SK-N-SH (cell line): ENCODE measurements around the gene PEX13. TPM values are rescaled to one million over a fixed set of nuclear protein-coding genes. Genes with fewer than 3 reads are reported as not detected.

Experiments
- CTCF ChIA-PET: fragments of 300-600, 350-600 bp; formaldehyde crosslinking; extraction: SDS; loops from one replicate; lab custom pipeline; 2021; lab: Yijun Ruan, JAX
- POLR2A ChIA-PET: fragments of 350-600 bp; sonication (Branson Sonifier 250); formaldehyde crosslinking; extraction: SDS; loops from one replicate; lab custom pipeline; 2020; ENCODE audit warnings: antibody characterized with exemption, inconsistent platforms; lab: Yijun Ruan, JAX
- DNase-seq: peaks from one replicate; pipeline ENCODE4 v3.0.0; 2012
- H2AFZ ChIP-seq: fragments of 200-600 bp; sonication (generic); 2 replicates; pipeline ENCODE4 v1.8.1; 2016; ENCODE audit warnings: antibody characterized with exemption, mild to moderate bottlenecking, low read depth
- H3F3A ChIP-seq: fragments of 200-600 bp; sonication (generic); replicated peaks from 2 replicates; pipeline ENCODE3; 2016; ENCODE audit warnings: antibody characterized with exemption, mild to moderate bottlenecking; ENCODE audit not compliant: insufficient read depth
- H3K27ac ChIP-seq, 2 experiments: fragments of 200-500 bp in 1 of 2; fragments of 200-600 bp in 1 of 2; sonication (Bioruptor generic) in 1 of 2; sonication (generic), shearing (Covaris generic) in 1 of 2; 2 replicates each; pipeline versions ENCODE4 v1.5.1 to v1.6.1; 2014 to 2016; ENCODE audit warnings: low read depth in 2 of 2, inconsistent platforms in 1 of 2, low read length in 1 of 2, mild to moderate bottlenecking in 1 of 2, mixed read lengths in 1 of 2
- H3K27me3 ChIP-seq: fragments of 200-600 bp; sonication (generic), shearing (Covaris generic); 2 replicates; pipeline ENCODE4 v1.6.1; 2016; ENCODE audit warnings: mixed run types; ENCODE audit not compliant: insufficient read depth
- H3K36me3 ChIP-seq, 2 experiments: fragments of 200-500 bp in 1 of 2; fragments of 200-600 bp in 1 of 2; sonication (Bioruptor generic) in 1 of 2; sonication (generic) in 1 of 2; replicated peaks in 1 of 2; 2 replicates each; pipeline versions ENCODE3 to v1.5.1; 2014 to 2016; ENCODE audit warnings: low read length in 1 of 2, mild to moderate bottlenecking in 1 of 2; ENCODE audit not compliant: insufficient read depth in 2 of 2, control insufficient read depth in 1 of 2
- H3K4me1 ChIP-seq, 2 experiments: fragments of 200-500 bp in 1 of 2; fragments of 200-600 bp in 1 of 2; sonication (Bioruptor generic) in 1 of 2; sonication (generic), shearing (Covaris generic) in 1 of 2; 2 replicates each; pipeline versions ENCODE4 v1.5.1 to v1.6.1; 2014 to 2016; ENCODE audit warnings: low read depth in 1 of 2, low read length in 1 of 2, mixed run types in 1 of 2; ENCODE audit not compliant: insufficient read depth in 2 of 2, control insufficient read depth in 1 of 2
- H3K4me2 ChIP-seq: fragments of 200-600 bp; sonication (generic), shearing (Covaris generic); 2 replicates; pipeline ENCODE4 v1.6.1; 2017; ENCODE audit warnings: mixed run types
- H3K4me3 ChIP-seq, 2 experiments: fragments of 200-500 bp in 1 of 2; fragments of 200-600 bp in 1 of 2; sonication (Bioruptor generic) in 1 of 2; sonication (generic), shearing (Covaris generic) in 1 of 2; 2 replicates each; pipeline versions ENCODE4 v1.5.1 to v1.8.1; 2014 to 2016; ENCODE audit warnings: low read depth in 2 of 2, inconsistent platforms in 1 of 2, low read length in 1 of 2, mild to moderate bottlenecking in 1 of 2, mixed read lengths in 1 of 2, moderate library complexity in 1 of 2
- H3K79me2 ChIP-seq: fragments of 200-600 bp; sonication (generic); 2 replicates; pipeline ENCODE4 v1.8.1; 2017; ENCODE audit warnings: mild to moderate bottlenecking; ENCODE audit not compliant: insufficient read depth
- H3K9ac ChIP-seq: fragments of 200-600 bp; sonication (generic); 2 replicates; pipeline ENCODE4 v1.6.1; 2017; ENCODE audit warnings: mixed run types
- H3K9me2 ChIP-seq: fragments of 200-600 bp; sonication (generic); 2 replicates; pipeline ENCODE4 v1.6.1; 2017; ENCODE audit warnings: mixed run types
- H3K9me3 ChIP-seq: fragments of 200-600 bp; sonication (generic); 2 replicates; pipeline ENCODE4 v1.6.1; 2017; ENCODE audit warnings: mixed run types, mild to moderate bottlenecking, moderate library complexity
- H4K20me1 ChIP-seq: fragments of 200-600 bp; sonication (generic); 2 replicates; pipeline ENCODE4 v1.6.1; 2017; ENCODE audit warnings: mild to moderate bottlenecking, mixed run types; ENCODE audit not compliant: insufficient read depth
- CHD2 ChIP-seq: fragments of 150-350 bp; IDR thresholded peaks from 2 replicates; pipeline ENCODE4 v1.6.1; 2018; ENCODE audit warnings: low read length; ENCODE audit not compliant: partially characterized antibody
- CTCF ChIP-seq: fragments of 200-600 bp; sonication (generic); IDR thresholded peaks from 2 replicates; pipeline ENCODE4 v1.6.1; 2017; ENCODE audit warnings: antibody characterized with exemption, mild to moderate bottlenecking, moderate library complexity
- ELF1 ChIP-seq: IDR thresholded peaks from 2 replicates; pipeline ENCODE4 v1.4.0; 2012
- EZH2phosphoT487 ChIP-seq: fragments of 200-600 bp; sonication (generic); IDR thresholded peaks from 2 replicates; pipeline ENCODE4 v1.6.1; 2017; ENCODE audit warnings: low read depth, mixed run types, mild to moderate bottlenecking, antibody characterized with exemption, moderate library complexity, borderline replicate concordance
- FOSL2 ChIP-seq: IDR thresholded peaks from 2 replicates; pipeline ENCODE4 v1.4.0; 2012; ENCODE audit warnings: low read depth, mild to moderate bottlenecking, moderate library complexity, borderline replicate concordance
- FOXJ3 ChIP-seq: sonication (generic); formaldehyde crosslinking; IDR thresholded peaks from 2 replicates; pipeline ENCODE4 v1.5.1; 2020; ENCODE audit warnings: mild to moderate bottlenecking, missing genetic modification reagents
- FOXM1 ChIP-seq: IDR thresholded peaks from 2 replicates; pipeline ENCODE4 v1.4.0; 2012; ENCODE audit warnings: low read depth, mild to moderate bottlenecking
- GABPA ChIP-seq: IDR thresholded peaks from 2 replicates; pipeline ENCODE4 v1.4.0; 2012; ENCODE audit warnings: low read depth, mild to moderate bottlenecking
- GATA2 ChIP-seq: sonication (generic); formaldehyde crosslinking; IDR thresholded peaks from 2 replicates; pipeline ENCODE4 v1.5.0; 2020; ENCODE audit warnings: mild to moderate bottlenecking, missing genetic modification reagents
- IRF3 ChIP-seq: fragments of 150-350 bp; IDR thresholded peaks from 2 replicates; pipeline ENCODE4 v1.6.1; 2016; ENCODE audit warnings: mild to moderate bottlenecking, low read depth, low read length
- JUND ChIP-seq: IDR thresholded peaks from 2 replicates; pipeline ENCODE4 v1.4.0; 2012
- MAX ChIP-seq: IDR thresholded peaks from 2 replicates; pipeline ENCODE4 v1.4.0; 2012; ENCODE audit warnings: low read depth
- MEF2A ChIP-seq: IDR thresholded peaks from 2 replicates; pipeline ENCODE4 v1.4.0; 2012; ENCODE audit warnings: low read depth, borderline replicate concordance
- MXI1 ChIP-seq: IDR thresholded peaks from 2 replicates; pipeline ENCODE4 v1.6.1; 2012; ENCODE audit warnings: mild to moderate bottlenecking, low read depth, low read length, improper control_type of control experiment
- NFIC ChIP-seq: IDR thresholded peaks from 2 replicates; pipeline ENCODE4 v1.4.0; 2012; ENCODE audit warnings: borderline replicate concordance
- POLR2AphosphoS5 ChIP-seq: IDR thresholded peaks from 2 replicates; pipeline ENCODE4 v1.6.1; 2012; ENCODE audit warnings: low read depth, low read length
- REST ChIP-seq: IDR thresholded peaks from 2 replicates; pipeline ENCODE4 v1.6.1; 2012; ENCODE audit warnings: mild to moderate bottlenecking, low read depth, low read length, moderate library complexity
- RFX5 ChIP-seq: IDR thresholded peaks from 2 replicates; pipeline ENCODE4 v1.6.1; 2012; ENCODE audit warnings: mild to moderate bottlenecking, improper control_type of control experiment, low read length
- RXRA ChIP-seq: IDR thresholded peaks from 2 replicates; pipeline ENCODE4 v1.4.0; 2012; ENCODE audit warnings: low read depth, mild to moderate bottlenecking, borderline replicate concordance
- SMC3 ChIP-seq: IDR thresholded peaks from 2 replicates; pipeline ENCODE4 v1.6.1; 2012; ENCODE audit warnings: low read depth, low read length, improper control_type of control experiment
- TAF1 ChIP-seq: IDR thresholded peaks from 2 replicates; pipeline ENCODE4 v1.6.1; 2012; ENCODE audit warnings: low read depth, mild to moderate bottlenecking, low read length, moderate library complexity, borderline replicate concordance
- TCF12 ChIP-seq: IDR thresholded peaks from 2 replicates; pipeline ENCODE4 v1.4.0; 2012
- TEAD4 ChIP-seq: IDR thresholded peaks from 2 replicates; pipeline ENCODE4 v1.4.0; 2012; ENCODE audit warnings: mild to moderate bottlenecking, borderline replicate concordance; ENCODE audit not compliant: insufficient read depth
- USF1 ChIP-seq: IDR thresholded peaks from 2 replicates; pipeline ENCODE4 v1.4.0; 2012; ENCODE audit warnings: low read depth, borderline replicate concordance
- USF2 ChIP-seq: fragments of 150-350 bp; IDR thresholded peaks from 2 replicates; pipeline ENCODE4 v1.6.1; 2017; ENCODE audit warnings: antibody characterized with exemption, low read length, low read depth, borderline replicate concordance
- YY1 ChIP-seq: IDR thresholded peaks from 2 replicates; pipeline ENCODE4 v1.4.0; 2012; ENCODE audit warnings: low read depth, mild to moderate bottlenecking
- WGBS: methylation state at CpG from one replicate; pipeline ENCODE4 v1.1.6; 2017; ENCODE audit warnings: low lambda C conversion rate; 5-methylcytosine and 5-hydroxymethylcytosine counted together
- polyA plus RNA-seq, 3 experiments: library from polyadenylated mRNA; depleted of rRNA; stranded (reverse); fragments of >200 nt; gene quantifications; 2 replicates each; pipeline ENCODE4 v1.2.3, GENCODE V29; 2012

Gene PEX13
- polyA plus RNA-seq, 1 of the 3 experiments (the other 2 are of a cell fraction): 10.3 TPM

GRCh38 chr2:61017003-61017555, 441 bp upstream of the PEX13 start:
- peaks cover 4% of the 10 kb centered on the region; the same call in 1 of the 2 replicates for H4K20me1 ChIP-seq
- H3K9me2 ChIP-seq: no peaks in the 10 kb centered on the region
- POLR2A ChIA-PET: no interaction called here
- peak overlapping the region; percentile 79 for H3K4me2 ChIP-seq
- under 1% methylated on average over 27 of the region's 27 CpGs for WGBS
- peaks cover 64% of the 10 kb centered on the region for H3K79me2 ChIP-seq
- H3K36me3 ChIP-seq: peaks cover 2 to 13% of the 10 kb centered on the region in 2 experiments
- H3K4me3 ChIP-seq: peak overlapping the region; percentile 93 to 95
- H3K27me3 ChIP-seq: no peaks in the 10 kb centered on the region
- H3K4me1 ChIP-seq: peaks cover 4% of the 10 kb centered on the region in 2 experiments; a peak in 2 of 4 replicates
- peak; percentile 75 for DNase-seq
- peak overlapping the region; percentile 79 to 95 for H3K27ac ChIP-seq
- H2AFZ ChIP-seq: peak overlapping the region; percentile 96
- no peaks in the 10 kb centered on the region for H3K9me3 ChIP-seq
- peaks cover 16% of the 10 kb centered on the region for H3F3A ChIP-seq
- CTCF ChIA-PET: interaction anchor here (1.0 to 1.7 kb wide), 2 partner anchors 18 to 309 kb away, joined by 4 to 7 read pairs; no protein-coding TSS in a partner anchor
- peak overlapping the region; percentile 81 for H3K9ac ChIP-seq
- peak; percentile 42; the same call in 1 of the 2 replicates for TF ChIP-seq GATA2
- TF ChIP-seq MAX: peak; percentile 85
- no peak for TF ChIP-seq TEAD4
- TF ChIP-seq MXI1: peak; percentile 5; the same call in 1 of the 2 replicates
- no peak; the same call in none of the 2 replicates for TF ChIP-seq POLR2AphosphoS5
- no peak for TF ChIP-seq RFX5
- no peak for TF ChIP-seq IRF3
- no peak for TF ChIP-seq FOXJ3
- TF ChIP-seq CHD2: peak; percentile 61
- TF ChIP-seq GABPA: peak; percentile 82
- no peak for TF ChIP-seq JUND
- no peak for TF ChIP-seq MEF2A
- TF ChIP-seq USF2: no peak
- TF ChIP-seq FOSL2: no peak
- no peak for TF ChIP-seq CTCF
- TF ChIP-seq SMC3: no peak
- no peak for TF ChIP-seq FOXM1
- TF ChIP-seq EZH2phosphoT487: no peak
- TF ChIP-seq TAF1: peak; percentile 72
- no peak for TF ChIP-seq RXRA
- TF ChIP-seq USF1: peak; percentile 28; the same call in 1 of the 2 replicates
- peak; percentile 36; the same call in 1 of the 2 replicates for TF ChIP-seq TCF12
- TF ChIP-seq REST: peak; percentile 33; the same call in 1 of the 2 replicates
- TF ChIP-seq ELF1: peak; percentile 62
- no peak for TF ChIP-seq NFIC
- TF ChIP-seq YY1: no peak; the same call in 1 of the 2 replicates
